HG03097 (cell line): Measurements from ENCODE around the gene MED13L.

Experiments used
- ATAC-seq: cut with Tn5 transposase; IDR thresholded peaks from one replicate; pipeline ENCODE4 v1.9.1; 2021; ENCODE audit not compliant: unreplicated experiment, low FRiP score

The MED13L gene

DNA sequence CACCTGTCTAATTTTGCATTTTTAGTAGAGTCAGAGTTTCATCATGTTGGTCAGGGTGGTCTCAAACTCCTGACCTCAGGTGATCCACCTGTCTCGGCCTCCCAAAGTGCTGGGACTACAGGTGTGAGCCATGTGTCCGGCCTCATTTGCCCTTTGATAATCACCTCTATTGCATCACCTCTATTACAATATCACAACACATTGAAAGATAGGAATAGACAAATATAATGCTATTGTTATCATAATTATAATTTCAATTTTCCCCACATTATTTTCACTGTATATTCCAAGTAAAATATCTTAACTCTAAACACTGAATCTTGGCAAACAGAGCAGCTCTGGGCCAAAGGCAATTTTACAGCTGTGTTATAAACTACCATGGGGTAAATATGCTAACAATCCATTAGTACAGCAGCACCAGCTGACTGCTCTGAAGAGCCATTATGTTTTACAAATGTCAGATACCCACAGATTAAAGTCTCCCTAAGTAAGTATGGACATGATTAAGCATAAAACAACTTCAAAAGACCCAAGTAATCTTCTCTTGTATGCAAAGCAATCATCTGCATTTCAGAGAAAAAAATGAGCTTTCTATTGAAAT lies 173.2 kb downstream of the MED13L start:
- ATAC-seq, result no peak

DNA sequence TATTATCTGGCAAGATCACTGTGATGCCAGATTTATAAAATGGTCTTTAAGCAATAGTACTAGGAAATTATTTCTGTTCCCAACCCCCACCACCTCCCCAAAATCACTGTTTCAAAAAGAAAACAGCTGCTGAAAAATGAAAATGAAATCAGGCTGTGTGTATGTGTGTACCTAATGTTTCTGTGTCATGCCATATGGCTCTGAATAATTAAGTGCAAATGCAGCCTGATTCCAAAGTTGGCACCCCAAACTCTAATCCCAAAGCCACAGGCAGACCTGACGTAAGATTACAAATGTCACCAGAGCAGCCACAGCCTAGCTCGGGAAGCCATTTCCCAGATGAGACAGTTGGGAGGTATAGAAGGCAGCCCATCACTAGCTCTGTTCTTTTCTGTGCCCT lies 175.5 kb downstream of the MED13L start:
- no peak for ATAC-seq

DNA sequence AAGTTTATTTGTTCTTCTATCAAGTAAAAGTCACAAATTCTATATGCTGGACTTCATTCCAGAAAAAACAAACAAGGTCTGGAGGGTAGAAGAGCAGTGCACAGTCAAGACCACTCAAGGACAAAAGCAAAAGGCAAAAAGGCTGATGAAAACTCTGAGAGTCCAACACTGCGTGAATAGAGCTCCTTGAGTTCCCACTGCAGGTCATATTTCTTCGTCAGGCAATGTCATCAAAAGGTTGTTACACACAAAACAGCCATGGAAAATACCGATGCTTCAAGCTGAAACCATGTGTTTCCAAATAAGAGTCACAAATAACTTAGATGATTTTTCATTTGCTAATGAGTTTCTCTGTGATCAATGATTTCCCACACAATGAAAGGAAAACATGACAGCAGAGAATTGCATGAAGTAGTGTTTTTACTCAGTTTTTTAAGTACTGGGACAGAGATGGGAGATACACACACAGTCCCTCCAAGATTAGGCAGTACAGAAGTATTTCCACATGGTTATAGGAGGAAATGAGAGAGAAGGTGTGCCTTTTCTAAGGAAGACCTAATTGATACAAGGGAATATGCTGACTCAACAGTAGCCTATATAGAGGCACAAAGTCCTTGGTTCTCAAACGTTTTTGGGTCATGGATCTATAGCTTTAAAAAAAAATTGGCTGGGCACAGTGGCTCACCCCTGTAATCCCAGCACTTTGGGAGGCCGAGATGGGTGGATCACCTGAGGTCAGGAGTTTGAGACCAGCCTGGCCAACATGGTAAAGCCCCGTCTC lies 177.7 kb downstream of the MED13L start:
- ATAC-seq, result no peak

DNA sequence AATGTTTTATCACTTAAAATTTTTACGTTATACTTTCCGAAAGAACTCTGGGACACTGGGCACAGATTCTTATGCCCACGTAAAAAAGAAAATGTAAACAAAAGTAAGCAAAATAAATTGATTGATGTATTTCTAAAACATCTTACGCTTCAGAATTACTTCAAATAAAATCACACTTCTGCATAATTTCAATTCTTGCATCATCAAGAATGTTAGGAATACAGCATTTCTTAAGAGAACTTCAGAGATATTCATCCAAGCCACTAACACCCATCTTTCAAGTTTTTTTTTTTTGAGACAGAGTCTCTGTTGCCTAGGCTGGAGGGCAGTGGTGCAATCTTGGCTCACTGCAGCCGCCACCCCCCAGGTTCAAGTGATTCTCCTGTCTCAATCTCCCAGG lies 180.6 kb downstream of the MED13L start:
- no peak for ATAC-seq

DNA sequence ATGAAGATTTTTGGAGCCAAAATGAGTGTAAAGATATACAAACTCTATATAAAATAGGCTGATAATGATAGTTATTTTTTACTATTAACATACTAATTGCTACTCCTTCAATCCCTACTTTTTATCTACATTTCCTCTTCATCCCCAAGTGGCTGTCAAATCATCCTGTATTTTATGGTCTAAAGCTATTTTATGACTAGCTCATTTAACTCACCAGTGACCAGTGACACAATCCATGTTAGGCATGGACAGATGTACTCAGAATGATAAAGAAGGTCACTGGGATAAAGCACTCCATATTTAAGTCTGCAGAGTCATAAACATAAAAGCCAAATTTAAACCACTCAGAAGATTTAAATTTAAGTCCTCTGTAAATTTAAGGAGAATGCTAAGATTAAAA lies 183.0 kb downstream of the MED13L start:
- ATAC-seq, result no peak

DNA sequence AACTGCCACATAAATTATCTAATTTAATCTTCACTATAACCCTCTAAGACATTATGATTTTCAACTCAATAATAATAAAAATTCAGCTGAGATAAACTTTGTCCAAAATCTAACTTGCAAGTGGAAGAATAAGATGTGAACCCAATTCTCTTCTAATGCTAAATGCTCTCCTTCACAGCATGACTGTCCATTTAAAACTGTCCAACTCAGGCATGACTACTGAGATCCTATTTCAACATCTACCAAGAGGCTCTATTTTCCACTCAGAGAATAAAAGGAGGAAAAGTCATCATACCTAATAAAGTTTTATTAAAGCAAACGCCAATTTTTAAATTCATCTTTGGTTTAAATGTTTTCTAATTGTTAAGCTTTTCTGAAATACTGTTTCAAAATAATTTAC lies 183.6 kb downstream of the MED13L start:
- no peak for ATAC-seq

DNA sequence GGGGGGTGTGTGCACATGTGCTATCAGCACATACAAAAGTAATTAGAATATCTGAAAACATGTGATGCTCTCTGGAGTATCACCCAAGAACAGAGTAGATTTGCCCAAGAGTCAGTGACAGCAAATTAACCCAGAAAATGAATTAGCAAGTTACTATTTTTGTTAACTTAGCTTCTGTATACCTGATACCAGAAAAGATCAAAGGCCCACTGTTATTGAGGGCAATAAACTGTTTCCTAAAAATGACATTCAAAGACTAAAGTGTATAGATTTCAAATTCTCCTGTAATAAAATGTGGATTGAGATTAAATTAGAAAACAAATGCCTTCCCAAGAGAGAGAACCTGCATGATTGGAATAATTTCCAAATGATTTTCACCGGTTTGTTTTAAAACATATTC lies 184.7 kb downstream of the MED13L start:
- ATAC-seq, result no peak

DNA sequence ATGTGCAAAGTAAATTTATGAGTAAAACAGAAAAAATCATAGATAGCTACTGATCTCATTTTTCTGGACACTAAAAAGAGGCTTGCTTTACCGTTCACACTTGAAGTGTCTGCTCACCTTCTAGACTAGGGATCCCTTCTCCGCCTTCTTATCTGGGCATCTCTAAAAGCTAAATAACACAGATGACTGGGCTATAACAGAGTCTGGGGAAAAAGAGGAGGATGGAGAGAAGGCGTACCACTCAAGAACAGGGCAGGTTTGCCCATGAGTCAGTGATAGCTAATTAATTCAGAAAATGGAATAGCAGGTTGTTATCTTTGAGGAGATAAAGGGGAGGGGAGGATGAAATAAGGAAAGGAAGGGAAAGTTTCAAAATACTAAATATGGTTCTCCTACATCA lies 185.3 kb downstream of the MED13L start:
- ATAC-seq, result no peak

DNA sequence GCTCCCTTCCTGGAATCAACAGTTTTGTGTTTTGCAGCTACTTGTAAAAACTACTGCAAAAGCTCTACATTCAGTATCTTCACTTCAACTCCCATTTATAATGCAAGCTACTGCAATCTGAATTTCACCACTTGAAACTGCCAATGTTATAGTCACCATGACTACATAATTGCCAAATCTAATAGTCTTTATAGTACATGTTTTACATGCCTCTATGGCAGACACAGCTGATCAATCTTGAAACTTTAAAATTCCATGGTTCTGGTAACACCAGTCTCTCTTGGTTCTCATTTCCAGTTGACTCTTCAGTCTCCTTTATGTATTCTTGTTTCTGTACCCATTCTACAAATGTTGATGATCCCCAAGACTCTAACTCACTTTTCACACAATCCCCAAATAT lies 185.9 kb downstream of the MED13L start:
- no peak for ATAC-seq

DNA sequence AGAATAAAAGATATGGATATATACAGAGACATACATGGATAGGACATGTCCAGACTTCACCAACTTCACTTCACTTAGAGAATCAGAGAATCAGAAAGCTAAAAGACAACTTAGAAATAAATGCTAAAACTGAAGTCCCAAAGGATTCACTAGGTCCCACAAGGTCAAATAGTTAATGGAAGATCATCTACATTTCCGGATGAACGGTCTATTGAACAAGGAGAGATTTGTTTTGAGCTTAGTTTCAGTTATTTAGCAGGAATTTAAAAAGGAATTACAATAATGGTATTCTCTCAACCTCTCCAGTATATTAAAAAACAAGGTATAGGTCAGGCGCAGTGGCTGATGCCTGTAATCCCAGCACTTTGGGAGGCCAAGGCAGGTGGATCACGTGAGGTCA lies 187.0 kb downstream of the MED13L start:
- no peak for ATAC-seq

DNA sequence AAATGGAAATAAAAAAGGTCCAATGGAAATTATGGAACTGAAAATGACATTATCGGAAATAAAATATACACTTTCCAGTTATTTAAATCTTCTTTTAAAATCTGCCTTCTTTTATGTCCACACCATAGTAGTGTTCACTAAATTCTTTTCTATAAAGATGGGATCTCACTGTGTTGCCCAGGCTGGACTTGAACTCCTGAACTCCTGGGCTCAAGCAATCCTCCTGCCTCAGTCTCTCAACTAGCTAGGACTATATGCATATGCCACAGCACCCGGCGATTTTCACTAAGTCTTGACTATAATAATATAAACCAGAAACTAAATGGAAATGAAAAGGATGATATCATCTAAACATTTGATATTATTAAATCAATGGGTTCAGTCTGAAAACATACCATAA lies 188.4 kb downstream of the MED13L start:
- no peak for ATAC-seq

DNA sequence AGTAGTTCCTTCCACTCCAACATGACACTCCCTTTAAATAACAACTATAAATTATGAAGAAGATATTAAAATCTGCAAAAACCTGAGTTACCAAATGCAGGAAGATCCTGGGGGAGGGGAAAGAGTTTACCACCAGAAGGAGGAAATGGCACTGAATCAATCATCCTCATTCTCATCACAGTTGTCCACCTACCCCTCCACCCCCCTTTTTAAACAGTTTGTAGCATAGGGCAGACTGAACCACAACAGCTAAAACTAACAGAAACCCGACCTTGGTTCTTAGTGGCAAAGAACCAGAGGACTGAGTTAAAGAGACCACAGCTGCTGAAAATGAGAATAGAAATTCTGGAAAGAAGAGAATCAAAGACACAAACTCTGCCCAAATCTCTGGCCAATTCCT lies 189.5 kb downstream of the MED13L start:
- peak; percentile 40 for ATAC-seq

DNA sequence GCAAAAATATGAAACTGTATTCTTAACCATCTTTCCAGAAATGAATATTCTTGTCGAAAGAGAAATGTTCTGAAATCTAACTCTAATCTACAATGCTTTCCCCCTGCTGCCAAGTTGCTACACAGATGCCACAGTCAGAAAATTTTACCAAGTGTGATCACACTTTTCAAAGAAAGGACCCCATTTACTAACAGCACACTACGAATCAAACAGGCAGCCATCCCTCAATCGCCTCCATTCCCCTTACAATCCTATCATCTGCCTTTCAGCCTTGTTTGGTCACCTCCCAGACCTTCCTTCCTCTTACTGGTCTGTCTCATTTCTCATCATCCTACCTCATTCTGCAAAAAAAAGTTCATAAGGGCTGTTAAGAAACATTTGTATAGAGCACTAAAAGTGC lies 190.1 kb downstream of the MED13L start:
- ATAC-seq, result no peak

DNA sequence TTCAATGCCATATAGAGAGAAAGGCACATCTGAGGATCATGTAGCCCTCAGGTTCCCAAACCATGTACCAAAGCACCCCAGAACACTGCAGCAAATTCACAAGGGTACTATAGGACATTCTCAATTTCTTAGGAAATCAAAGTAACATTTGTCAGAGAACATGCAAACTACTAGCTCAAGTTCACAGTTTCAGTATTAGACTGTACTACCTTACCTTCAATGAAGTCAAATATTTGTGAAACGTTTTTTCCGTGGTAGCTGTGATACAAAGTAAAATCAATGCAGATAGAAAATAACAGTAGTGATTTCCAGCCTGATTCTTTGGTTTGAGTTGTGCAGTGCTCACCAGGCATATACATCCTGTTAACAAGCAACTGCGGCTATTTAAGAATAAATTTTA lies 197.1 kb downstream of the MED13L start:
- no peak for ATAC-seq

DNA sequence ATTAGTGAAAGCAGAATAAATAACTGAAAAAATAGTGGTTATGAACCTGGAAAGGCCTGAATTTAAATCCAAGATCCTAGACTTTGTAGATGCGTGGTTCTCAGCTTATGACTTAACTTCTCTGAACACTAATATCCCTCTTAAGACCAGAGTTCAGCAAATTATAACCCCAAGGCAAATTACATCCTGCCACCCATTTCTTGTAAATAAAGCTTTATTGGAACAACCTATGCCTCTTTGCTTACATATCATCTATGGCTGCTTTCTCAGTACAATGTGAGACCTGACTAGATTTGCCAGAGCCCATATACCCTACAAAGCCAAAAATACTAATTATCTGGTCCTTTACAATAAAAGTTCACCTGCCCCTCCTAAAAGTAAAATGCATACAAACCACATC lies 199.1 kb downstream of the MED13L start:
- ATAC-seq, result no peak

DNA sequence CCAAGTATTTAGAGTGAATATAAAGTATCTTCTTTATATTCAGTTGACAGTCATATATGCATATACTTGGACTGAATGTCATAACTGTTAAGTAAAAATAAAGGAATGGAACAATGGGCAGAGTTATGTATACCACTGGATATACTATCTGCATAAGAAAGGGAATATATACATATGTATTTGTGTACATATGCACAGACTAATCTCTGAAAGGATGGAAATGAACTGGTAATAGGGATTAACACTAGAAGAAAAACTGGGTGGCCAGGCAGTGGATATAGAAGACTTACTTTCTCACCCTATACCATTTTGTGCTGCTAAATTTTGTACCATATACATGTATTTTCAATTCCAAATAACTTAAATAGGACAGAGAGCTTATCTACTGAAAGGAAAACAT lies 200.1 kb downstream of the MED13L start:
- ATAC-seq, result no peak

DNA sequence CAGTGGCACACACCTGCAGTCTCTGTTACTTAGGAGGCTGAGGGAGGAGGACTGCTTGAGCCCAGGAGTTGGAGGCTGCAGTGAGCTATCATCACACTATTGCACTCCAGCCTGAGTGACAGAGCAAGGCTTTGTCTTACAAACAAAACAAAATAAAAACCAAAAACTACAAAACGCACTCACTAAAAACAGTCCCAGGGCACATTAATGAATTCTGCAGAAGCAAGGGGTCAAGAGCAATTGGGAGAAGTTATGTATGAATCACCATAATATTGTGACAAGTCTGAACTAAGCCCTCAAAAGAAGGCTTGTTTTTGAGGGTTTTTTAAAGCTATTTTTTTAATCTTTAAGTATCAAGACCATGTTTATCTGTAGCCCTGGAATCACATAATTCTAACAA lies 201.1 kb downstream of the MED13L start:
- no peak for ATAC-seq

DNA sequence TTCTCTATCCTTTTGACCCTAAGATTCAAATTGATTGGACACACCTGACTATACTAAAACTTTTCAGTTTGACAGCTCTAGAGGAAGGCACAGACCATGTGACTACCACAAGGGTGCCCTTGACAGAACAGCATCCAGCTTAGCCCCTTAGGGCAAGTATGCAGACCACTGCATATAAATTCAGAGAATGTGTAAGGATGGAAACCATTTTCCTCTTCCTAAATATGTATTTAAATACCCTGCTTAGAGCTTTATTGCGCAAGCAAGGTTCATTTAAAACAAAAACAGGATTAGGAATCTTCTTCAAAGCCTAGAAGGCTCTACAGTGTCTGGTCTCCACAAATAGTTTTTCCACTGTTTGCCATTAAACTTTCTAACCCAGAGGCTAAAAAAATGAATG lies 202.8 kb downstream of the MED13L start:
- ATAC-seq, result no peak

DNA sequence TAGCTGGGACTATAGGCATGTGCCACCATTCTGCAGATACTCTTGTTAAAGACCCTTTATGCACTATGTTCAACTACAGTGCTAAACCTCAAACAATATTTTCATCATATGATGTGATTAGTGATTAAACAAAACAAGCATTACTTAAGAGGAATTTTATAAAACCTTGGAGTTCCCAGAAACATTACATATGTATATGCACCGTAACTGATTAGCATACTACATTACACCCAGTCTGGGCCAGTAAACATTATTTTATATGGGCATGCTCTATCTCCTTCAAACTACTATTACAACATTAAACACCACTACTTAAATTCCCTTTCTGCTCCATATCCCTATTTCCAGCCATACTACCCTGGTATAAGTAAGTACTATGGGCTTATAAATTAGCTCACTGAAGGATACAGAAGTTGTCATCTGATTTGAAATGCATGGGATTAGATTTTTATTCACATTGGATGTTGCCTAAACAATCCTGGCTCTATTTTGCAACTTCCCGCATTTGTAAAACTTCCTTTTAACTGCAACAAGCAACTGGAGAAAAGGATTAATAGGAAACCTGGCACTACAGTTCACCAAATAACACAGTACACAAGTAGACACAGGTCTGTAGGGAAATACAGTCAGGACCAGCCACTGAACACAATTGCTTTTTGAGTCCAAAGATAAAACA lies 205.8 kb downstream of the MED13L start:
- ATAC-seq, result no peak

DNA sequence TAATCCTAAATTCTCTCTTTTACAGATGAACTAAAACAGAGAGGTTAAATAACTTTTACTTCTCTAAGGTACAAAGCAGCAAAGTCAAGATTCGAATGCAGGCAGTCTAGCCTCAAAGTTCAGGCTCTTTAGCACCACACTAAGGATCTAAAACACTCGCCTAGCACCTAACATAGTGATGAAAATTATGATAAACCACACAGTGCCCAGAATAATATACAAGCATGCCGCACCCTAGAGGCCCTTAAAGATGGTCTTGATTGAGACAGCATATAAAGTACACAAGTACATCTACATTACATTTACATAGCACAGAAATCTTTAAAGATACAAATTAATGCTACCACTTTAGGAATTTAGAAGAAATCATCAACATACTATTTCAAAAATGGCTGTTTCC lies 207.0 kb downstream of the MED13L start:
- no peak for ATAC-seq

DNA sequence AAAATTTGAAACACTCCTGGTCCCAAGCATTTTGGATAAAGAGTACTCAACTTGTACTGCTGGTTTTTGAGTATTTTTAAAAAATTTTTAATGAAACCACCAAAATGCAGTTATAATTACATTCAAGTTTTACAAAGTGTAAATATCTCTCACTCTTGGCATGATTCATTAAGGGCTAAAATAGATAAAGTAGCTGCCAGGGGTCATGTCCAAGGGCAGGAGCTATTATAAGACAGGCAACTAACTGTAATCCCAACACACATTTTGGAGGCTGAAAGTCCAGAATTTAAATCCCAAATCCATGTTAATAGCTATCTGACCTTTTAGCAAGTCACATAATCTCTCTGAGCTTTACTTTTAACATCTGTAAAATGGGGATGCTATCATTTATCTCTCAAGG lies 207.6 kb downstream of the MED13L start:
- no peak for ATAC-seq

DNA sequence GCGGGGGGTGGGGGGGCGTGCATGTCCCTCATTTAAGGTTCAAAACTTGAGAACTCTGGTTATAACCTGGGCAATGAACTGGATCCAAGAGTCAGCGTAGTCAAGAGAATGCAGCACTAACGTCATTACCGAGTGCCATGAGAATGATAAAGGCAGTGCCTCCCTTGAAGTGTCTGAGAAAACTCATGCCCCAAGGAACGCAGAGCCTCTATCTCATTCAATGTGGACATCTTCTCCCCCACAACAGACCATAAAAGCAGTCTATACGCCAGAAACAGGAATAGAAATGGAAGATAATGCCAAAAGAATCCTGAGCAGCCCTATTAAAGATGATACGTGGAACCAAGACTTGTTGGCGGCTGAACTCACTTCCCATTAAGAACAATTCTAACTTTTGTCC lies 208.6 kb downstream of the MED13L start:
- ATAC-seq, result no peak
